Stimulated activated CD4-positive, alpha-beta T cell treated with anti-CD3 and anti-CD28 coated beads, Interleukin-15, amount 100 ng/mL, for 48 hours (primary cell): ENCODE measurements around the gene TRUB1.
"Not testable (repeated sequence)": the region's sequence is repeated elsewhere in the genome, so short reads cannot be mapped to it uniquely, and the experiment has no call there.

Source experiments
- DNase-seq, 2 donors: peaks; one replicate each; pipeline ENCODE4 v3.0.0-alpha.2; 2020; ENCODE audit warnings: low read depth in 2 of 2

TRUB1 gene

GRCh38 chr10:114937962-114938855 lies at the start of gene TRUB1:
TSS of gene TRUB1 (plus strand) at chr10:114938195. CDS start at chr10:114938254, 59 bp downstream.
- DNase-seq = peak; percentile 83 to 89

- DNase-seq = no peak
Measured at GRCh38 chr10:114893251-114893650, 44.7 kb upstream of the TRUB1 start.

- no peak for DNase-seq
Measured at GRCh38 chr10:114894911-114895310, 43.1 kb upstream of the TRUB1 start.

- not testable (repeated sequence) for DNase-seq
Measured at GRCh38 chr10:114897011-114897410, 41.0 kb upstream of the TRUB1 start.

- DNase-seq = no peak
Measured at GRCh38 chr10:114897593-114897992, 40.4 kb upstream of the TRUB1 start.

DNA sequence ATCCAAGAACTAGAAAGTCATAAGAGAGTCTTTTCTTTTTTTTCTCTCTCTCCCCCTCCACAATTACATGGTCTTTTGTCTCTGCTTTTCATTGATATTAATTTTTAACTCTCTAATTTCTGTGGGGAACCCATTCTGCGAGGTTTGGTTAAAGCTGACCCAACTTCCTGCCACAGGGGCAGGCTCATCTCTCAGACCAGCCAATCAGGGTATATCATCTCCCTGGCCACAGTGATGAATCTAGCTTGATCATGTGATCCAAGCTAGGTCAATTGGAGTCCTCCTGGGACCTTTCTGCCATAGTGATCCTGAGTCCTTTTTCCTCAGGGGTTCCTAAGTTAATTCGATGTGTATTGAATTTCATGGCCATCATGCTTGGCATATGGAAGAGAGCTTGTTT lies 38.0 kb upstream of the TRUB1 start:
- no peak for DNase-seq

- no peak for DNase-seq
Measured at GRCh38 chr10:114900658-114901057, 37.3 kb upstream of the TRUB1 start.

DNA sequence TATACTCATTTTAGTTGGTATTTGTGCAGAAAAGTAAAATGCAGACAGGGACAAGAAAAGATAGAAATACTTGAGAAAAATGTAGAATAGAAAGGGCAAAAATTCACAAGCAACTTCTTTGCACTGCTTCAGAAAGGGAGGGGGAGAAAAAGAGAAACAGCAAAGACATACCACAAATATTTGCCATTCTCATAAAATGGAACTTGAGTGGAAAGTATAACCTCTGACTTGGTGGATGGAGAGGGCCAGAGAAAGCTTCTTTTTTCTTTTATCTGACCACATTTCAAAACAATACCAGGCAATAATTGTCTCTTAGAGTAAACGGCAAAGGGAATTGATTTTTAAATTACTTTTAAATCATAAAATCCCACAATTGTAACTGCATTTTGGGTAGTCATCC lies 35.8 kb upstream of the TRUB1 start:
- no peak for DNase-seq

DNA sequence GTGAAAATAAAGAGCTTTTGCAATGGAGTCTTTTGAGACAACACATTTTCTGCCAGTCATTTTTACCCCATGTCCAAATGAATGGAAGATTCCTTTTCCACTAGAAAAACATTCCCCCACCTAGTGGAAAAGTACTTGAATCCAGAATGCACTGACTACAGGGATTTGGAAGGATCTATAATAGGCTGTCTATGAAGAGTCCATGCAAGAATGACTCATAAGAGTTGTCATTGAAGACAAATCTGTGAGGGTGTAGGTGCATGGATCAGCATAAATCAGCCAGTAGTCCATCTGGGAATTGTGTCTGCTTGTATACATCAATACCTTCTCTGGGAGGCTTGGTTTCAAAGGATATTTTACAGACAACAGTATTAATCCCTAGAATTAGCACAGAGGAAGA lies 32.5 kb upstream of the TRUB1 start:
- DNase-seq = no peak

- no peak for DNase-seq
Measured at GRCh38 chr10:114906981-114907380, 31.0 kb upstream of the TRUB1 start.

DNA sequence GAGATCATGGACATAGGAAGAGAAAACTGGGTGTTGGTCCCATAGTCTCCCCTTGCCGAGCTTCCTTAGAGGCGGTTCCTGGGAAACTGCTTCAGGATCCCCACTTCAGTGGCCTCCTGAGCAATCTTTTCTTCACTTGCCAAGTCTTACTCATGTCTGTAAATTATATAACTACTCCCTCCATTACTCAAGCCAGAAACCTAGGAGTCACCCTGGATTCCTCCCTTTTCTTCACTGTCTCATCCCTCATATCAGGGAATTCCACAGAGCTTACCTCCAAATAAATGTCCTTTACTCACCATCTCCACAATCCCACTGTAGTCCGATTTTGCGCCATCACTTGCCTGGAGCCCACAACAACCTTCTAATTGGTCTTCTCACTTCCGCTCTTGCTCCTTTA lies 29.1 kb upstream of the TRUB1 start:
- DNase-seq = no peak

DNA sequence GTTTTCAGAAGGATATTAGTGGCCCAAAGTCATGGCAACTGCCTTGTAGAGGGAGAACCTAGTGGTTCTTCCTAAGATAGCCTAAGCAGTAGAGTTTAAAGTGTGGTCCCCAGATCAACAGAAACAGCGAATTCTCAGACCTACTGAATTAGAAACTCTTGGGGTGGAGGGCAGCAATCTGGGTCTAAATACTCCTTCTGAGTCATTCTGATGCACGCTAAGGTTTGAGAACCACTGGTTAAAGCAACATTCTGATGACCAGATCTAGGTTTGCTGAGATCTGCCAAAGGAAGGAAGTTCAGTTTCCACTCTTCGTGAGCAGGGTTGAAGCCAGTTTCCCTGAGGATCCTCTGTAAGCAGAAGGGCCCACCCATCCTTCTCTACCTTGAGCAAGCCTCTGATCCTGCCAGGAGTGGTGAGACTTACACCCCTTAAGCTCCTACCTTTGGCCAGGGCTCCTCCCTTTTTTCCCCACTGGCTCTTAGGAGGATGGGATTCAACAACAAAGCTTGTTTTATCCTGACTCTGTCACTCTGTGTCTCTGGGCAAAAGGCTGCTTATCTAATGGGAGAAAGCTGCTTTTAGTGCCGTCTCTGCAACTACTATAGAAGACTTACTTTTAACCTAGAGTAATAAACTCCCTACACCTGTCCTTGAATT lies 26.8 kb upstream of the TRUB1 start:
- no peak for DNase-seq

GRCh38 chr10:114911801-114912469 lies 26.1 kb upstream of the TRUB1 start:
- DNase-seq = no peak

- DNase-seq = no peak
Measured at GRCh38 chr10:114912470-114912859, 25.5 kb upstream of the TRUB1 start.

DNA sequence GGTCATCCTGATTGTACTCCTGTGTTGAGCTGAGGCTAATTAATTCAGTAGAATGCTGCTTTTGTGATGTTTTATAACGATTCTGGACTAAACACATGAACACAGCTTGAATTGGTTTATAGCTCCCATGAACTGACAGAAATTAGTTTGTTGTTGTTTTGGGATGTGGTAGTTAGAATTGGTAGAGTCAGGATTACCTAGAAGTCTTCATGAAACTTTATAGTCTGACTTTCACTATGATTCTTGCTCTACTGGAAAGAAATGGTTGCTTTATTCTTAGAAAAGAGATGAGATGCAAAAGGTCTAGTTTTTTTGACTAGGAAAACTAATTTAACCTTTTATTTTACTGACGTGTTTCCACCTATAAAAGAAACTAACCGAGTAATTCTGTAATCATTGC lies 23.4 kb upstream of the TRUB1 start:
- no peak for DNase-seq

GRCh38 chr10:114915294-114915693 lies 22.7 kb upstream of the TRUB1 start:
- no peak for DNase-seq

DNA sequence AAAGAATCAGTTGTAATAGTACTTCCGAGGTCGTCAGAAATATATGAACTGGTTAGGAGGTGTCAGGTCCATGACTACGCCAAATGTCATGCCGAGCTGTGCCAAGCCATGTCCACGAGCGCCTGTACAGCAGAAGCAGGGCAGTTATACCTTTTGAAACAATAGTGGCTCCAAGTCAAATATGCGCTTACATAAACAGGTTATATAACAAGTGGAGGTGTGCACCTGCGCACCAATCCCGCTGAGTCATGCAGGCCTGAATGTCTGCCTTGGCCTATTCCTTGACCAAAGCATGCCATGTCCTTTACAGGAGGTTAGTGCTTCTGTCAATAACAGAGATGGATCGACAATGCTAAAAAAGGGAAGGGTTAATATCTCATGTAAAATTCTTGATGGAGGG lies 21.3 kb upstream of the TRUB1 start:
- no peak for DNase-seq

- DNase-seq = no peak
Measured at GRCh38 chr10:114917459-114917858, 20.5 kb upstream of the TRUB1 start.

GRCh38 chr10:114917927-114918672 lies 19.9 kb upstream of the TRUB1 start:
- no peak for DNase-seq

DNA sequence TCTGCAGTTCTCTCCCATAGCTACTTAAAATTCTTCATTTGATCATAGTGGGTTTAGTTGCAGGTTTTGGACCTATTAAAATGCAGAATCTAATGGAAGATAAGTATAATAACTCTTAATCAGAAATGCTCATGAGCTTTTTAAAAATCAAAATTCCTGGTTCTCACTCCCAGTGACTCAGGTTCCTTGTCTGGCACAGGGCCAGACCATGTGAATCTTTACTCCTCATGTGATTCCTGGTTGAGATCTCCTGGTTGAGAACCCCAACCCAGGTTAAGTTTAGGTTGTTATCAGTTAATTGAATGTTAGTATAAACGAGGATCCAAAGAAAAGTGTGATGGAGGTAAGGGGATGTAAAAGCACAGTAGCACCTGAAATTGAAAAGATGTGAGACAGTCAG lies 17.5 kb upstream of the TRUB1 start:
- no peak for DNase-seq

DNA sequence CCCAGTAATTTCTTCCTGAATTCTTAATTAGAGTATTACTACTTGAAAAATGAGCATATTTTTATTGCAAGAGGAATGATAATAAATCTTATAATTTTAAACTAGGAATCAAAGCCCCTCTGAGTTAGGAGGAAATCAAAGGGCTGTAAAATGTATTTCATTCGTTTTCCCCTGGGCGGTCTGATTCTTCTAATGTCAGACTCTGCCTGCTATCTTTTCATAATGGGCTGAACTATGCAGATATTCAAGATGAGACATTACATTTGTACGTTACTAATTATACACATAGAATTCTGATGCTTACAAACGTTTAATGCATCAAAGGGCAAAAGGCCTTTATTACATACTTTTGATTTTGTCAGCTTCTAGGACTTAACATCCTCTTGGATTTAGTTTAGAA lies 16.0 kb upstream of the TRUB1 start:
- DNase-seq = no peak

DNA sequence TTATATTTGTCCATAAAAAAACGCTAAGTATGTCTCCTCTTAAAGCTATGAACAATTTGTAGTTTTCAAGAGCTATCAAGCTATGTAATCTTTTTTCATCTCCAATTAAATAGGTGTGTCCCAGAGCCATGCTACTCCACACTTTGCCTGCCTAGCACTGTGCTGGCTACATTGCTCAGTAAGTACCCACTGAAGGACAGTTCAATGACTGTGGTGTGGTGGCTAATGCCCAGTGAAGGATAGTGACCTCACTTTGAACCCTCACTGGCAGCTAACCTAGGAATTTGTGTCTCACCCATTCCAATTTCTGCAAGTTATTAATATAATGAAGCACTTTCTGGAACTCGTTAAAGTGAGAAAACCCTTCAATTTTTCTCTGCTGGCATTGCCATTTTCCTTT lies 14.4 kb upstream of the TRUB1 start:
- no peak for DNase-seq
